Colonic mucosa (tissue), 4 donors: ENCODE measurements around the gene UNC13B. TPM values are rescaled to one million over a fixed set of nuclear protein-coding genes. Genes with fewer than 3 reads are reported as not detected.

ENCODE experiments used
- DNase-seq: peaks from one replicate; pipeline ENCODE4 v3.0.0-alpha.2; 2020
- H3K27ac ChIP-seq: fragments of 200-600 bp; one replicate; pipeline ENCODE4 v1.8.0; 2021
- H3K27me3 ChIP-seq: fragments of 200-600 bp; one replicate; pipeline ENCODE4 v1.8.0; 2021
- H3K36me3 ChIP-seq: fragments of 200-600 bp; one replicate; pipeline ENCODE4 v1.8.0; 2021
- H3K4me1 ChIP-seq: fragments of 200-600 bp; one replicate; pipeline ENCODE4 v1.8.0; 2021; ENCODE audit warnings: mild to moderate bottlenecking
- H3K4me3 ChIP-seq: fragments of 200-600 bp; one replicate; pipeline ENCODE4 v1.8.0; 2021
- H3K9ac ChIP-seq, 2 donors: one replicate each; pipeline ENCODE4 v1.7.0; 2013; ENCODE audit warnings: control low read depth in 2 of 2, low read depth in 2 of 2, low read length in 2 of 2
- H3K9me3 ChIP-seq: fragments of 200-600 bp; one replicate; pipeline ENCODE4 v1.8.0; 2021
- CTCF ChIP-seq: fragments of 200-600 bp; IDR thresholded peaks from one replicate; pipeline ENCODE4 v1.8.0; 2022; ENCODE audit warnings: antibody characterized with exemption, mild to moderate bottlenecking
- intact Hi-C: fragments of 100-400 bp; cut with DNase I; formaldehyde crosslinking; loops from one replicate; pipeline ENCODE4 v1.14.1; 2022
- total RNA-seq, 2 donors: library from RNA; stranded (reverse); fragmentation: NEBNext Ultra II Directional in 1 of 2; extraction: Animal tissue kit (Norgen Biotek cat#: 25700) in 1 of 2; gene quantifications; one replicate each; pipeline ENCODE4 v1.2.1, GENCODE V29; 2021
- donor health status: healthy.
- donor health status: DM: no; HTN: no; CAD: no.
- donor health status: DM: no; HTN: no; CAD: no.

The UNC13B gene
- total RNA-seq, 2 donors from 2014 or later = 43.6 to 56.1 TPM

GRCh38 chr9:35446012-35446411, 284.2 kb downstream of the UNC13B start:
- H3K9ac ChIP-seq = no peak overlapping the region
- no peaks in the 10 kb centered on the region for H3K4me1 ChIP-seq
- no peak for TF ChIP-seq CTCF
- H3K36me3 ChIP-seq = no peaks in the 10 kb centered on the region
- H3K9me3 ChIP-seq = no peaks in the 10 kb centered on the region
- no peak overlapping the region for H3K27ac ChIP-seq
- no peak overlapping the region for H3K4me3 ChIP-seq
- DNase-seq = no peak
- intact Hi-C loops = no loop called here
- no peaks in the 10 kb centered on the region for H3K27me3 ChIP-seq

GRCh38 chr9:35448496-35448895, 286.7 kb downstream of the UNC13B start:
- no peaks in the 10 kb centered on the region for H3K36me3 ChIP-seq
- DNase-seq = no peak
- TF ChIP-seq CTCF = no peak

GRCh38 chr9:35452481-35452880, 290.7 kb downstream of the UNC13B start:
- Histone ChIP-seq H3K4me1 (no peaks in the 10 kb centered on the region), H3K4me3 (no peak overlapping the region), H3K27ac (no peak overlapping the region), H3K9ac (no peak overlapping the region), H3K27me3 (no peaks in the 10 kb centered on the region), H3K36me3 (no peaks in the 10 kb centered on the region), H3K9me3 (no peaks in the 10 kb centered on the region)
- intact Hi-C loops = no loop called here
- TF ChIP-seq CTCF = no peak
- no peak for DNase-seq

More at GRCh38 chr9:35448496-35448895, 286.7 kb downstream of the UNC13B start:
- H3K4me3 ChIP-seq = no peak overlapping the region
- H3K9ac ChIP-seq = no peak overlapping the region
- no peak overlapping the region for H3K27ac ChIP-seq
- no peaks in the 10 kb centered on the region for H3K9me3 ChIP-seq
- no peaks in the 10 kb centered on the region for H3K4me1 ChIP-seq
- H3K27me3 ChIP-seq = no peaks in the 10 kb centered on the region
- intact Hi-C loops = no loop called here

GRCh38 chr9:35453786-35454185, 292.0 kb downstream of the UNC13B start:
- no peaks in the 10 kb centered on the region for H3K4me1 ChIP-seq
- no peak overlapping the region for H3K4me3 ChIP-seq
- no peaks in the 10 kb centered on the region for H3K27me3 ChIP-seq
- no peaks in the 10 kb centered on the region for H3K36me3 ChIP-seq
- no peak overlapping the region for H3K9ac ChIP-seq
- H3K9me3 ChIP-seq = no peaks in the 10 kb centered on the region
- no peak for DNase-seq
- no peak overlapping the region for H3K27ac ChIP-seq
- no peak for TF ChIP-seq CTCF
- intact Hi-C loops = no loop called here

Other genes with a start within 250 kb of the UNC13B start
- gene PHF24, start 203.7 kb upstream of the UNC13B start, total RNA-seq = under 1 TPM in 1 of 2 donors, not detected in 1; 0.64 TPM
- 1 to 10 TPM; 1.6 to 8.5 TPM for gene DNAJB5, start 172.3 kb upstream of the UNC13B start, total RNA-seq
- 100 to 1,000 TPM; 176 to 287 TPM for gene VCP, start 89.4 kb upstream of the UNC13B start, total RNA-seq
- 10 to 100 TPM; 11.4 to 47.5 TPM for gene FANCG, start 82.1 kb upstream of the UNC13B start, total RNA-seq
- gene PIGO, start 65.4 kb upstream of the UNC13B start, total RNA-seq = 10 to 100 TPM; 27.6 to 51.3 TPM
- gene STOML2, start 58.9 kb upstream of the UNC13B start, total RNA-seq = 100 to 1,000 TPM; 111 to 233 TPM
- 10 to 100 TPM; 16.8 to 44.6 TPM for gene ATOSB, start 46.1 kb upstream of the UNC13B start, total RNA-seq